ENCODE measurements around the gene WEE2. TPM values are rescaled to one million over a fixed set of nuclear protein-coding genes. Genes with fewer than 3 reads are reported as not detected.

WEE2 gene
- total and polyA plus RNA-seq, 9 of the 15 experiments (the other 6 are each of a cell fraction or from before 2014, with no cell fraction given): not detected

DNA sequence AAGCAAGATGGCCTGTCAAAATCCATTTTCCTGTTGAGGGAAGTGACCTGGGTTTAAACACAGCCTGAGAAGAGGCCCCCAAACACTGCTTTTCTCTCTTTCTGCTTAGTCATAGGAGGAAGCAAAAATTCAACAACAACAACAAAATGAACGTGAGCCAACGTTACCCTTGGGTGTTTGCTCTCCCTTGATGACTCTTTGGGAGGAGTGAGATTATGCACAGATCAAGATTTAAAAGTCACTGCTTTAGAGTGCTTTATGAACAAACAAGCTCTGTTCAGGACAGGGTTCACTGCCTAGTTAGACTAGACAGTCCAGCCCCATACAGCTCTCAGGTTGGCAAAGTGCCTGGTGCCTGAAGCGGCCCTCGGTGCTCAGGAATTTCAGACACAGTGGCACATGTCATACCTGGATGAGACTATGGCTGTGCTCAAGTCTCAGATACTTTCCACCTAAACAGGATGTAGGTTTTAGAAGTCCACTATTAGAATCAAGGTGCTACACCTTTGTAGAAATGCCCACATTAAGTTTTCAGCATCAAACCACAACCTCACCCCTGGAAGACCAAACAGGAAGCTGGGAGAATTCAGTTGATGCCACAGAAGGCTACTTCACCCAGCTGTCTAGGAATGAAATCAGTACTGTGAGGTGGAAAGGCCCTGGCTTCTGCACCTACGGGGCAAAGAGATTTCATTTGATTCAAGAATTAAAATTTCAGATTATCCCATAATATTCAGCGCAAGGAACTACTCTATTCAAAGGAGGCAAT lies 44.9 kb upstream of the WEE2 start (continued):
- no peak for TF ChIP-seq GTF3C2 (IDR thresholded peaks at IDR 0.05; ENCODE audit: borderline replicate concordance, extremely low read depth, insufficient read length)
- TF ChIP-seq CSDE1 (IDR thresholded peaks at IDR 0.05): no peak
- TF ChIP-seq GABPB2 (CRISPR knock-in tag; conservative IDR thresholded peaks at IDR 0.05): no peak
- no peak for TF ChIP-seq TEAD2 (tag; IDR thresholded peaks at IDR 0.05)
- peak; percentile 57 for TF ChIP-seq C11orf30 (IDR thresholded peaks at IDR 0.05; ENCODE audit: low read depth)
- no peak for TF ChIP-seq MCM5 (IDR thresholded peaks at IDR 0.05; ENCODE audit: low read depth)
- no peak for TF ChIP-seq PBX2 (CRISPR knock-in tag; IDR thresholded peaks at IDR 0.05; ENCODE audit: low read depth)
- no peak for TF ChIP-seq PBX2 (tag; conservative IDR thresholded peaks at IDR 0.05; ENCODE audit: low read depth)
- no peak for TF ChIP-seq RB1 (IDR thresholded peaks at IDR 0.05; ENCODE audit: low read depth)
- no peak for TF ChIP-seq ILK (tag; IDR thresholded peaks at IDR 0.05; ENCODE audit: borderline replicate concordance, low read depth)
- TF ChIP-seq NFE2 (IDR thresholded peaks at IDR 0.05; ENCODE audit: low read depth): peak; percentile 76
- TF ChIP-seq ZNF316 (IDR thresholded peaks at IDR 0.05): peak; percentile 58; the same call in 1 of the 2 replicates
- no peak for TF ChIP-seq CXXC5 (CRISPR knock-in tag; IDR thresholded peaks at IDR 0.05)
- TF ChIP-seq IFI16 (CRISPR knock-in tag; IDR thresholded peaks at IDR 0.05): no peak
- no peak for TF ChIP-seq ZNF24 (IDR thresholded peaks at IDR 0.05)
- TF ChIP-seq KDM4B (IDR thresholded peaks at IDR 0.05; ENCODE audit: borderline replicate concordance in 2 of 2, low read depth in 1 of 2): no peak
- TF ChIP-seq E2F5 (CRISPR knock-in tag; IDR thresholded peaks at IDR 0.05): 0 out of 2 replicates have a peak, but pooled peaks have one; percentile 18
- TF ChIP-seq ZBTB33 (CRISPR knock-in tag; IDR thresholded peaks at IDR 0.05): no peak
- TF ChIP-seq CTBP1 (IDR thresholded peaks at IDR 0.05; ENCODE audit: borderline replicate concordance): no peak

Measured in K562 (cell line).